A673 (cell line): ENCODE data around the gene AMBN. TPM values are rescaled to one million over a fixed set of nuclear protein-coding genes. Genes with fewer than 3 reads are reported as not detected.

ENCODE experiments used
- Bru-seq: library from RNA; stranded (reverse); fragments of 400-500 nt; gene quantifications from one replicate; lab custom pipeline; 2021; lab: Mats Ljungman, UMichigan
- BruChase-seq, 2 experiments: library from RNA; stranded (reverse); fragments of 400-500 nt; gene quantifications; one replicate each; lab custom pipeline; 2021; lab: Mats Ljungman, UMichigan
- BruUV-seq: library from RNA; stranded (reverse); fragments of 400-500 nt; replicated peaks from 2 replicates; lab custom pipeline; 2021; lab: Mats Ljungman, UMichigan
- CTCF ChIA-PET: fragments of 300-600 bp; sonication (Branson Sonifier 250); formaldehyde crosslinking; loops from one replicate; lab custom pipeline; 2022; ENCODE audit warnings: antibody characterized with exemption; lab: Charles Lee
- POLR2A ChIA-PET: fragments of 300-600 bp; sonication (Branson Sonifier 250); formaldehyde crosslinking; loops from one replicate; lab custom pipeline; 2022; ENCODE audit warnings: antibody characterized with exemption; ENCODE audit not compliant: low non-redundant PET; lab: Charles Lee
- DNase-seq: peaks from one replicate; pipeline ENCODE4 v3.0.0-alpha.2; 2015; ENCODE audit warnings: low spot score
- H3K27ac ChIP-seq: fragments of 200-600 bp; sonication (generic); 2 replicates; pipeline ENCODE4 v1.5.1; 2016; ENCODE audit warnings: mixed run types, low read depth, mild to moderate bottlenecking, mixed read lengths, antibody characterized with exemption, low read length; ENCODE audit not compliant: poor library complexity, severe bottlenecking
- H3K27me3 ChIP-seq: fragments of 200-600 bp; sonication (generic); replicated peaks from 2 replicates; pipeline ENCODE4 v1.6.1; 2017; ENCODE audit warnings: mixed run types, low read depth, mild to moderate bottlenecking, mixed read lengths, antibody characterized with exemption, low read length; ENCODE audit not compliant: insufficient read depth, poor library complexity
- H3K36me3 ChIP-seq: fragments of 200-600 bp; sonication (generic); 2 replicates; pipeline ENCODE4 v1.6.1; 2016; ENCODE audit warnings: mixed run types, mild to moderate bottlenecking, mixed read lengths, antibody characterized with exemption, low read length; ENCODE audit not compliant: insufficient read depth, poor library complexity, severe bottlenecking
- H3K4me1 ChIP-seq: fragments of 200-600 bp; sonication (generic); 2 replicates; pipeline ENCODE4 v1.6.1; 2017; ENCODE audit warnings: mixed run types, mild to moderate bottlenecking, mixed read lengths, antibody characterized with exemption, low read length; ENCODE audit not compliant: insufficient read depth, poor library complexity, severe bottlenecking
- H3K4me3 ChIP-seq: fragments of 200-600 bp; sonication (generic); 2 replicates; pipeline ENCODE4 v1.5.1; 2016; ENCODE audit warnings: low read depth, mixed run types, mild to moderate bottlenecking, mixed read lengths, low read length; ENCODE audit not compliant: poor library complexity, severe bottlenecking
- H3K9me3 ChIP-seq: fragments of 200-600 bp; sonication (generic); 2 replicates; pipeline ENCODE4 v1.6.1; 2016; ENCODE audit warnings: mixed run types, low read depth, mild to moderate bottlenecking, mixed read lengths, antibody characterized with exemption, low read length; ENCODE audit not compliant: poor library complexity, severe bottlenecking
- EZH2 ChIP-seq: fragments of 200-600 bp; sonication (generic); IDR thresholded peaks from 2 replicates; pipeline ENCODE4 v1.6.1; 2017; ENCODE audit warnings: borderline replicate concordance, low read depth, mild to moderate bottlenecking, mixed read lengths, antibody characterized with exemption, low read length; ENCODE audit not compliant: poor library complexity, severe bottlenecking
- intact Hi-C: fragments of 100-400 bp; cut with micrococcal nuclease; formaldehyde crosslinking; loops from one replicate; pipeline ENCODE4 v1.10.0; 2022; ENCODE audit not compliant: unreplicated experiment
- long read RNA-seq: library from polyadenylated mRNA; stranded (forward); transcript quantifications from one replicate; pipeline ENCODE4 v2.0.0, GENCODE V29; 2022
- total RNA-seq: library from RNA; stranded (reverse); gene quantifications from 2 replicates; pipeline ENCODE4 v1.2.3, GENCODE V29; 2021
- TF ChIP-seq, protein P1 (sequence below): fragments of 300-800, 200-600 bp; sonication (generic); conservative IDR thresholded peaks from 2 replicates; pipeline ENCODE4 v1.5.1; 2017; ENCODE audit warnings: low read depth, mild to moderate bottlenecking, antibody characterized with exemption, low read length, moderate library complexity, mixed read lengths

Gene AMBN, protein sequence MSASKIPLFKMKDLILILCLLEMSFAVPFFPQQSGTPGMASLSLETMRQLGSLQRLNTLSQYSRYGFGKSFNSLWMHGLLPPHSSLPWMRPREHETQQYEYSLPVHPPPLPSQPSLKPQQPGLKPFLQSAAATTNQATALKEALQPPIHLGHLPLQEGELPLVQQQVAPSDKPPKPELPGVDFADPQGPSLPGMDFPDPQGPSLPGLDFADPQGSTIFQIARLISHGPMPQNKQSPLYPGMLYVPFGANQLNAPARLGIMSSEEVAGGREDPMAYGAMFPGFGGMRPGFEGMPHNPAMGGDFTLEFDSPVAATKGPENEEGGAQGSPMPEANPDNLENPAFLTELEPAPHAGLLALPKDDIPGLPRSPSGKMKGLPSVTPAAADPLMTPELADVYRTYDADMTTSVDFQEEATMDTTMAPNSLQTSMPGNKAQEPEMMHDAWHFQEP
- total RNA-seq, result 2.1 and 3.8 TPM in 2 replicates
- Bru-seq, nascent RNA, result percentile 29 among the genes with signal in this experiment
- BruChase-seq, experiment 1, labeled RNA remaining after a 2-hour chase, result percentile 28 among the genes with signal in this experiment
- percentile 32 among the genes with signal in this experiment for BruChase-seq, experiment 2, labeled RNA remaining after a 6-hour chase
- long read RNA-seq, transcript AMBN-201 (13 exons, 2,005 nt), result major isoform, 13 of 22 reads
- long read RNA-seq, partial matches to known transcripts, result 0 of 22 reads
- long read RNA-seq, other reads (novel, unspliced or antisense), result 8 of 22 reads

GRCh38 chr4:70591955-70592582 is at the start of gene AMBN:
TSS of gene AMBN (plus strand) at chr4:70592256. CDS start at chr4:70592359, 103 bp downstream.
- intact Hi-C loops, result no loop called here
- Histone ChIP-seq H3K27me3 (no peaks in the 10 kb centered on the region), H3K36me3 (no peaks in the 10 kb centered on the region), H3K4me3 (no peak within 1 kb of the TSS), H3K4me1 (peaks cover 18% of the 10 kb centered on the region), H3K9me3 (no peaks in the 10 kb centered on the region), H3K27ac (peak within 1 kb of the TSS; percentile 52)
- POLR2A ChIA-PET, result no interaction called here
- peak; percentile 75 for DNase-seq
- CTCF ChIA-PET, result no interaction called here
- TF ChIP-seq EZH2, result no peak
- TF ChIP-seq, protein P1, sequence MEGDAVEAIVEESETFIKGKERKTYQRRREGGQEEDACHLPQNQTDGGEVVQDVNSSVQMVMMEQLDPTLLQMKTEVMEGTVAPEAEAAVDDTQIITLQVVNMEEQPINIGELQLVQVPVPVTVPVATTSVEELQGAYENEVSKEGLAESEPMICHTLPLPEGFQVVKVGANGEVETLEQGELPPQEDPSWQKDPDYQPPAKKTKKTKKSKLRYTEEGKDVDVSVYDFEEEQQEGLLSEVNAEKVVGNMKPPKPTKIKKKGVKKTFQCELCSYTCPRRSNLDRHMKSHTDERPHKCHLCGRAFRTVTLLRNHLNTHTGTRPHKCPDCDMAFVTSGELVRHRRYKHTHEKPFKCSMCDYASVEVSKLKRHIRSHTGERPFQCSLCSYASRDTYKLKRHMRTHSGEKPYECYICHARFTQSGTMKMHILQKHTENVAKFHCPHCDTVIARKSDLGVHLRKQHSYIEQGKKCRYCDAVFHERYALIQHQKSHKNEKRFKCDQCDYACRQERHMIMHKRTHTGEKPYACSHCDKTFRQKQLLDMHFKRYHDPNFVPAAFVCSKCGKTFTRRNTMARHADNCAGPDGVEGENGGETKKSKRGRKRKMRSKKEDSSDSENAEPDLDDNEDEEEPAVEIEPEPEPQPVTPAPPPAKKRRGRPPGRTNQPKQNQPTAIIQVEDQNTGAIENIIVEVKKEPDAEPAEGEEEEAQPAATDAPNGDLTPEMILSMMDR, result no peak
- BruUV-seq, result no TSS peak

DNA sequence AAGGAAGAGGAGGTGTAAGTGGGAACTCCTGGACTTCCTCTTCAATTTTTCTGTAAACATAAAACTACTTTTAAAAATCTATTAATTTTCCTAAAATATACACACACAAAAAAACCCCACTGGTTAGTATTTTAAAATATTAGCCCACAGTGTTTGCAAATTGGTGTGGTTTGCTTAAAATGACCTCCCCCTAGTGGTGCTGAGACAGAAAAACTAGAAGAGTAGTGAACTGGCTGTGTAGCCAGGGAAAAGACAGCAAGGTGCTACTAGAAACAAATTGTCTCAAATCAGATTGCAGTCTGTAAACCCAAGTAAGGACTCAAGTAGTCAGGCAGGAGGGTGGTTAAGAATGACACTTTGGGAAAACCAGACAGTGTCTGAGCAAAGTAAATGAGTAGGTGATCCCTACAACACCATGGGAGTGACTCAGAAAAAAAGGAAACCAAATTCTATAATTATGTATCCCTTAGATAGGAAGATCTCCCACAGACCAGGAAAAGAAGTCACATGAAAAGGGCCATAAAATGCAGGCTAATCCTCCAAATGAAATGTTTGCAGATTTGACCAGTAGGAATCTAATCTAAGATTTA is 47.7 kb upstream of the AMBN start:
- no TSS peak for BruUV-seq
- DNase-seq, result peak; percentile 23

More for the DNA sequence above, 47.7 kb upstream of the AMBN start:
- no peak overlapping the region for H3K4me3 ChIP-seq
- no peaks in the 10 kb centered on the region for H3K36me3 ChIP-seq
- no peak overlapping the region for H3K27ac ChIP-seq
- H3K9me3 ChIP-seq, result no peaks in the 10 kb centered on the region
- H3K27me3 ChIP-seq, result no peaks in the 10 kb centered on the region
- ChIA-PET CTCF (no interaction called here), POLR2A (no interaction called here)
- TF ChIP-seq, protein P1, result peak; percentile 59
- no peak for TF ChIP-seq EZH2
- intact Hi-C loops, result no loop called here
- H3K4me1 ChIP-seq, result no peaks in the 10 kb centered on the region
